ENCODE data around the gene CORO1C.

Gene CORO1C

DNA sequence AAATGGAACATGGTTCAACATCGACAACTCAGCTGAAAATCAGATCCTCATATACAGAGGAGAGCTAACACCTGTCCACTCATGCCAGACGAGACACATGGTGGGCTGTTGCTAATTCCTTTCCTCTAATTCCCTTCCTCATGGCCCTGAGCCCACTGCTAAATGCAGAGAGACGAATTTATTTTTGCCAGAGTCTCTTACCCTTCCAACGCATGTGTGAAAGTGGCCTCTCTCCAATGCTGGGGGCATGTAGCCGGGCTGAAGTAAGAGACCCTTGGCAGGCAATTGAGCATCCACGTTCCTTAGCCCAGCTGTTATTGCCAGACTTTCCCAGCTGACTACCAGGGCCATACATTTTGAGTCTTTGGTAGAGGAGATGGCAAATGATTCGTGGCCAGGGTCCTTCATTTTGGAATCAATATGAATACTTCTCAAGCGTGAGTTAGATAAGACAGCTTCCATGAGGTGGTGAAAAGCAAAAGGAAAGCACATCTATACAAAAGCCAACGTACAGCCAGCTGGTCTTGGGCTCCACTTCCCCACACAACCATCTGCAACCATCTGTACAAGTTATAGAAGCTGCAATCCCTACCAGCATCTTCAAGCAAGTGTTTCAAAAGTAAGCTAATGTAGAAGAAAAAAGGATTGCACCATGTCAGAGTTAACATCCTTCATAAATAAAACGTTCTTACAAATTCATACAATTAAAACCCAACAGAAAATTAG lies 28.6 kb downstream of the CORO1C start:
- Histone ChIP-seq H3K9me3 (ENCODE audit: insufficient read depth, low read depth, low read length) (no peaks in the 10 kb centered on the region), H3K9ac (ENCODE audit: low read depth, low read length) (peak overlapping the region; percentile 2), H3K27me3 (ENCODE audit: insufficient read depth, low read length) (no peaks in the 10 kb centered on the region), H3K4me1 (ENCODE audit: insufficient read depth, low read length) (peaks cover 38% of the 10 kb centered on the region), H3K27ac (ENCODE audit: low read depth, low read length) (peak overlapping the region; percentile 11; the same call in 1 of the 2 replicates), H3K36me3 (ENCODE audit: insufficient read depth, low read length) (peaks cover 32% of the 10 kb centered on the region), H3K4me3 (ENCODE audit: low read length) (no peak overlapping the region)
- WGBS = 89% methylated on average over 9 of the region's 10 CpGs

DNA sequence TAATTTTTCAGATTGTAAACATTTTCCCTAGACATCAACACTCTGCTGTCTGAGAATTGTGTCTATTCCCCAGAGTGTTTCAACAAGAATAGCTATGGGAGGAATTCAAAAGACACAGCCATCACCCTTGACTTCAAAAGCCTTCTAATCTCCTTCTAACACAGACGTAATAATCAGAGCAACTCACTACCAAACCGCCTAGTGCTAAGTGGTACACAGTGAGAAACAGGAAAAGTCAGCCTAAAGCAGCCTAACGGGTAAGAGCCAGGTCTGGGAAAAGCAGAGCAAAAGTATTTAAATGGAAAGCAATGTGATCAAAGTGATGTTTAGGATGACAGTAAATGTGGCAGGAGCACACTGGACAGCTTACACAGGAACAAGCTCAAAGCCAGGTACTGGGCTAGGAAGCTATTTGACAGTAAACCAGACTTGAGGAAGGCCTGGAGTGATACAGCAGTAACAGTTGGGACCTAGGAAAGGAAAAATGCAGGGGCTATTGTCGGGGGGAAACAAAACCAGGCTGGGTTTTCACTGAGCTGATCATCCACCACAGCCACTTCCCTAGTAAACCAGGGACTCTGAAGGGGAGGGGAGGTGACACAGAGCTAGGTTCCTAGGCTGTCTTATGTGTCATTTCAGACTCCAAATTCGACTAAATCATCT lies 29.4 kb downstream of the CORO1C start:
- Histone ChIP-seq H3K27ac (ENCODE audit: low read depth, low read length) (peak overlapping the region; percentile 11; the same call in 1 of the 2 replicates), H3K9ac (ENCODE audit: low read depth, low read length) (peak overlapping the region; percentile 2), H3K4me1 (ENCODE audit: insufficient read depth, low read length) (peaks cover 38% of the 10 kb centered on the region)

DNA sequence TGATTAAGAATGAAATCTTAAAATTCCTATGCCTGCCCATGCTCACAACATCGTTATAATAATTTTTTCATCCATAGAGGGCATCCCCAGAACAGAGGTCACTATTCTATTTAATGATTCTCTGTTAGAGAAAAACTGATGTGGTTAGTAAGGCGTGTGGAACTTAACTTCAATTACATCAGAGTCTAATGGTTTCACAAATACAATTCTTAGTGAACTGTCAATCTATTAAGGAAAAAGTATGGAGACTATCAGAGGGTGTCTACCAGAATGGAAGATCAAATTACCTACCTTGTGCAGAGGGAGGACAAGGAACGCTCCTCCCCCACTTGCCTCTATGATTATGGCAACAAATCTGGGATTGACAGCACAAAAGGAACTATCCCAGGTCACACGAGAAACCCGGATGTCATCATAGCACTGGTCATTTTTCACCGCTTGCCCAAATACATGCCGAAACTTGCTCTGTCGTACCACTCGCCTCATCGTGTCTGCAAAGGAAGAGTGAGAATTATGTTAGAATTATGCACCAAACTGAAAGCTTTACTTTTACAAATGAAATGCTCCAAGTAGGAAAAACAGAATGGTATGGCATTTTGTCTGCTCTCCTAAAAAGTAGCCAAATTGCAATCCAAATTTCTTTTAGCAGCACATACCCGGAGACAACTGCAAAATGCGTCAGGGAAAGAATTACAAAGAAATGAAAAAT lies 30.3 kb downstream of the CORO1C start:
- H3K27ac ChIP-seq (ENCODE audit: low read depth, low read length) = peak overlapping the region; percentile 1; the same call in 1 of the 2 replicates
- no peak overlapping the region for H3K4me3 ChIP-seq (ENCODE audit: low read length)
- H3K4me1 ChIP-seq (ENCODE audit: insufficient read depth, low read length) = peaks cover 38% of the 10 kb centered on the region
- H3K27me3 ChIP-seq (ENCODE audit: insufficient read depth, low read length) = no peaks in the 10 kb centered on the region
- 91% methylated on average over 10 of the region's 12 CpGs for WGBS
- no peaks in the 10 kb centered on the region for H3K9me3 ChIP-seq (ENCODE audit: insufficient read depth, low read depth, low read length)
- H3K9ac ChIP-seq (ENCODE audit: low read depth, low read length) = no peak overlapping the region
- H3K36me3 ChIP-seq (ENCODE audit: insufficient read depth, low read length) = peaks cover 39% of the 10 kb centered on the region

More for the DNA sequence above, 29.4 kb downstream of the CORO1C start:
- no peaks in the 10 kb centered on the region for H3K27me3 ChIP-seq (ENCODE audit: insufficient read depth, low read length)
- H3K9me3 ChIP-seq (ENCODE audit: insufficient read depth, low read depth, low read length) = no peaks in the 10 kb centered on the region
- no peak overlapping the region for H3K4me3 ChIP-seq (ENCODE audit: low read length)
- 63% methylated on average over 5 of the region's 5 CpGs for WGBS
- peaks cover 39% of the 10 kb centered on the region for H3K36me3 ChIP-seq (ENCODE audit: insufficient read depth, low read length)

DNA sequence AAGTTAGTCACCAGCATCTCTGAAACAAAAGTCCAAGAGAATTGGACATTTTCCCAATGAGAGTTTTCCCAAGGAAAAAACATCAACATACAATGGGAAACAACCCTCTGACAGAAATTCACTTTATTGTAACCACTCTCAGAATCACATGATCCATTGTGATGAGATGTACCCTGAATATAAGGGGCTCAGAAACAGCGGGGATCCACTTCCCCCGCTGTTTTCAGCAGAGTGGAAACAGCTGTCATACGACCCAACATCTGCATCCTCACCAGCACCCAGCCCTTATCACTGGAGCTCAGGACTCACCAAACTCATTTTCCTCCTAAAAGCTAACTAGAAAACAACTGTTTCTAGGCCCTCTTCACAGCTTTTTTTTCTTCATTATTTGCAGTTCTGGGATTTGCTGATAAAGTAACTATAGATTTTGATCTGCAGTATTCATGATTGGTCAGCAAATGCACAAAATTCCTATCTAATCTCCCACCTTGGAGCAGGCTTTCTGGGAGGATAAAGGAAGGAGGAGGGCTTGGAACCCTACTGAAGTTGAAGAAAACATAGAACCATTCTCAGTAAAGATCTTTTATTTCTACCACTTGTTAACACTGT lies 31.3 kb downstream of the CORO1C start:
- no peaks in the 10 kb centered on the region for H3K9me3 ChIP-seq (ENCODE audit: insufficient read depth, low read depth, low read length)
- peaks cover 38% of the 10 kb centered on the region for H3K4me1 ChIP-seq (ENCODE audit: insufficient read depth, low read length)
- H3K27ac ChIP-seq (ENCODE audit: low read depth, low read length) = no peak overlapping the region
- H3K9ac ChIP-seq (ENCODE audit: low read depth, low read length) = no peak overlapping the region
- WGBS = 84% methylated on average over 3 of the region's 3 CpGs
- no peaks in the 10 kb centered on the region for H3K27me3 ChIP-seq (ENCODE audit: insufficient read depth, low read length)
- H3K4me3 ChIP-seq (ENCODE audit: low read length) = no peak overlapping the region
- peaks cover 45% of the 10 kb centered on the region for H3K36me3 ChIP-seq (ENCODE audit: insufficient read depth, low read length)

DNA sequence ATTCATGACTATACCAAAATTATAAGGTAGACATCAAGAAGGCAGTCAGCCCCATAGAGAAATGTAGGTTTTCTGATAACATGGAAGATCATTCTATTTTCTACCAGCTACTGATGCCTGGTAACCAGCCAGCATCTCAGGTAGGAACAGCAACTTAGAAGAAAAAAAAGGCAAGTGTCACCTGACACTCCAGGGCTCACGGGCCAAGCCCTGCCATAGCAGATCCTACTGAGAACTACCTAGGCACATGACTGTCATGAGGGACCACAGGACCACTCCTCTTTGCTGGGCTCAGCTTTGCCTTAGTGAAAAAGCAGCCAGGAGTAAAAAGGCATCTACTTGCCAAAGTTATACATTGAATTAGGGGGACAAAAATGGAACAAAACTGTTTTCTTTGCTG lies 33.4 kb downstream of the CORO1C start:
- H3K27ac ChIP-seq (ENCODE audit: low read depth, low read length) = no peak overlapping the region
- peaks cover 50% of the 10 kb centered on the region for H3K36me3 ChIP-seq (ENCODE audit: insufficient read depth, low read length)
- H3K4me3 ChIP-seq (ENCODE audit: low read length) = no peak overlapping the region
- H3K9me3 ChIP-seq (ENCODE audit: insufficient read depth, low read depth, low read length) = no peaks in the 10 kb centered on the region
- H3K27me3 ChIP-seq (ENCODE audit: insufficient read depth, low read length) = no peaks in the 10 kb centered on the region
- H3K9ac ChIP-seq (ENCODE audit: low read depth, low read length) = no peak overlapping the region
- H3K4me1 ChIP-seq (ENCODE audit: insufficient read depth, low read length) = peaks cover 36% of the 10 kb centered on the region
- 81% methylated on average over 1 of the region's 1 CpG for WGBS

DNA sequence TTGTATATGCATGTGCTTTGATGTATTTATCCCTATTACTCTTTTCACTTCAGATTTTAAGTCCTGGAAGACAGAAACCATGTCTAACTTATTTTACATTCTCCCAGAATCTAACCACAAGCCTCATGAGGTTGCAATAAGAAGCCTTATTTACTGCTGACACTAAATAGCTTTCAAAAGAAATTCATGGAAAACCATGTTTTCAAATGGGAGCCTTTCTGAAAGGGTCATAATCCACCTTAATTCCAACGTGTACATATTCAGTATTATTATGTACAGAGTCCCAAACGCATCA lies 34.4 kb downstream of the CORO1C start:
- Histone ChIP-seq H3K9me3 (ENCODE audit: insufficient read depth, low read depth, low read length) (no peaks in the 10 kb centered on the region), H3K27me3 (ENCODE audit: insufficient read depth, low read length) (no peaks in the 10 kb centered on the region), H3K4me1 (ENCODE audit: insufficient read depth, low read length) (peaks cover 32% of the 10 kb centered on the region), H3K9ac (ENCODE audit: low read depth, low read length) (no peak overlapping the region), H3K36me3 (ENCODE audit: insufficient read depth, low read length) (peaks cover 50% of the 10 kb centered on the region), H3K27ac (ENCODE audit: low read depth, low read length) (no peak overlapping the region), H3K4me3 (ENCODE audit: low read length) (no peak overlapping the region)
- WGBS = 86% methylated on average over 2 of the region's 2 CpGs

DNA sequence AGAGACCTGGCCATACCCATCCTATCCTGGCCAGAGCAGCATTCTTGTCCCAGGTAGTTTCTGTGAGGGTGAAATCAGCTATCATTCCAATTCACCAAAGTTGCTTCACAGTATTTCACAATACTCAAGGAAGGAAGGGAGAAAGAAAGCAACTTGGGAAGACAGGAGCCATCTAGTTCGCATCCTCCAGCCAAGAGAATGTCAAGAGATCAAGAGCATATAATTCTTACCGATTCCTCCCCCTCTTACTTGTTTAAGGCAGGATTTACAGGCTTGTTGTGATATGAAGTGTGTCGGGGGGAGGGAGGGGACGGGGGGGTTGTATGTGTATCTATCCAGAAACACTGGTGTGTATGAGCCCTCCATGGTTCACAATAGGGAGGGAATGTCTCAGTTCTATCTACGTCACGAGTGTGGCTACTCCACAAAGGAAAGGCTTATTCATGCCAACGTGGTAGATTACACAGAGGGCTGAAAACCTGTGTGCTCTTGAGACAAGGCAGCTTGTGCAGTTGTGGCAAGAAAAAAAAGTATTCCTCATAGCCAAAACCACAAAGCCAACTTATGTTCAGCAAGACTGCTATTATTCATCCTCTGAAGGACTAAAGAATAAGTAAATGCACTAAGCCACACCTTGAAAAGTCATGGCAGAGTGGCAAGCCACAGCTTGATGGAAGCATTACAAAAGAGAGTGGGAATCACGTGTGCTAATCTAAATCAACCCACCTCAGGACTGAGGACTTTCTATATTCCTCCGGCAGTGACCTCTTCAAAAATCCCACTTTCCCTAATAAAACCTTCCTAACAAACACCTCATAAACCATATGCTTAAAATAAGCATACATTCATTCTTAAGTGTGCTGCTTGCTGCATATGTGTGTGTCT lies 35.0 kb downstream of the CORO1C start:
- Histone ChIP-seq H3K36me3 (ENCODE audit: insufficient read depth, low read length) (peaks cover 50% of the 10 kb centered on the region), H3K9ac (ENCODE audit: low read depth, low read length) (no peak overlapping the region), H3K4me3 (ENCODE audit: low read length) (no peak overlapping the region), H3K9me3 (ENCODE audit: insufficient read depth, low read depth, low read length) (no peaks in the 10 kb centered on the region), H3K4me1 (ENCODE audit: insufficient read depth, low read length) (peaks cover 30% of the 10 kb centered on the region), H3K27me3 (ENCODE audit: insufficient read depth, low read length) (no peaks in the 10 kb centered on the region), H3K27ac (ENCODE audit: low read depth, low read length) (no peak overlapping the region)
- WGBS = 93% methylated on average over 8 of the region's 9 CpGs

DNA sequence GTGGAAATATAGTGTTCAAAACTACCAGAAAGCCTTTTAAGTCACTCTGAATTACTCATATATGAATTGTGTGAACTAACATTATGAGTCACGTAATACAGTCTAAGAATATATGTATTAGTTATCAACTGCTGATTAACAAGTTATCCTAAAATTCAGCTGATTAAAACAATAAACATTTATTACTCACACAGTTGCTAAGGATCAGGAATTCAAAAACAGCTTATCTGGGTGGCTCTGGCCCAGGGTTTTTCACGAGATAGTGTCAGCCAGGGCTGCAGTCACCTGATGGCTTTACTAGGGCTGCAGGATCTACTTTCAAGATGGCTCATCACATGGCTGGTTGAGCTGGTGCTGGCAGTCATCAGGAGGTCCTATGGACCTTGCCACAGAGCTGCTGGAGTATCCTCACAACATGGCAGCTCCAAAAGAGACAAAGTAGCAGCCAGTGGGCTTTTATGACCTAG lies 36.5 kb downstream of the CORO1C start:
- no peak overlapping the region for H3K27ac ChIP-seq (ENCODE audit: low read depth, low read length)
- no peaks in the 10 kb centered on the region for H3K27me3 ChIP-seq (ENCODE audit: insufficient read depth, low read length)
- no peaks in the 10 kb centered on the region for H3K9me3 ChIP-seq (ENCODE audit: insufficient read depth, low read depth, low read length)
- H3K9ac ChIP-seq (ENCODE audit: low read depth, low read length) = no peak overlapping the region
- WGBS = 84% methylated on average over 1 of the region's 2 CpGs
- peaks cover 31% of the 10 kb centered on the region for H3K4me1 ChIP-seq (ENCODE audit: insufficient read depth, low read length)
- no peak overlapping the region for H3K4me3 ChIP-seq (ENCODE audit: low read length)
- H3K36me3 ChIP-seq (ENCODE audit: insufficient read depth, low read length) = peaks cover 37% of the 10 kb centered on the region

DNA sequence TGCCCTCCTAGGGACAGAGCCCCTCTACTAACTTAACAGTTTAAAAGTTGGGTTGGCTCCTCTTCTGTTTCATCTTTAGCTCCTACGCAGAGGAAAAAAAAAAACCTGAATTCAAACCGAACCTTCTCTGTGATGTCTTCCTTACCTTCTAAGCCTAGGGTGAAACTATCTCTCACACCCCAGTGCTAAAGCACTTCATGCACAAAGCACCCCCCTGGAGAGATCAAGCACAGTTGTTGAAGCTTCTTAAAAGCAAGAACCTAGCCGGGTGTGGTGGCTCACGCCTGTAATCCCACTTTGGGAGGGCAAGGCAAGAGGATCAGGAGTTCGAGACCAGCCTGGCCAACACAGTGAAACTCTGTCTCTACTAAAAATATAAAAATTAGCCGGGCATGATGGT lies 37.6 kb downstream of the CORO1C start:
- WGBS = 85% methylated on average over 6 of the region's 6 CpGs
- no peak overlapping the region for H3K9ac ChIP-seq (ENCODE audit: low read depth, low read length)
- H3K4me1 ChIP-seq (ENCODE audit: insufficient read depth, low read length) = peaks cover 38% of the 10 kb centered on the region

DNA sequence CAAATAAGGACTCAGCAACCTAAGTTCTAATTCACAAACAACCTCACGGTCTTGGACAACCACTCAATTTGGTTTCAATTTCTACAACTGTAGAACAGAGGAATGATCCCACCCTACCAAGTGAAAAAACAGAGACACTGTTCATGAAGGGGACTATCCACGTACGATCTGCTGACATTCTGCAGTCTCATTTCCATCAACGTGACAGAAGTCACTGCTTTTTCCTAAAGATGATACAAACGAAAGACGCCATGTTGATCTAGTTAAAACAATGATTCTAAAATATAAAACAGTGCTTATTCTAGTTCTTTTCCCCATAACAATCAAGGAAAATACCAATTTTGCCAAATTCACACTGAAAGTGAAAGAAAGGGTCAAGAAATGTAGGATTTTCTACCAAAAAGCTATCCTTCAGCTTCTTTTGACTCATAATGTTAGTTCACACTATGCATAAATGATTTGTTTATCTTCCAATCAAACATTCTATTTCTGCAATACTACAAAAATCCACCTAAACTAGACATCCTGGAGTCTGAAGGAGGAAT lies 38.1 kb downstream of the CORO1C start:
- Histone ChIP-seq H3K9me3 (ENCODE audit: insufficient read depth, low read depth, low read length) (no peaks in the 10 kb centered on the region), H3K9ac (ENCODE audit: low read depth, low read length) (no peak overlapping the region), H3K27me3 (ENCODE audit: insufficient read depth, low read length) (no peaks in the 10 kb centered on the region), H3K4me3 (ENCODE audit: low read length) (no peak overlapping the region), H3K27ac (ENCODE audit: low read depth, low read length) (peak overlapping the region; percentile 43), H3K4me1 (ENCODE audit: insufficient read depth, low read length) (peaks cover 38% of the 10 kb centered on the region), H3K36me3 (ENCODE audit: insufficient read depth, low read length) (peaks cover 23% of the 10 kb centered on the region)
- 97% methylated on average over 6 of the region's 6 CpGs for WGBS

More for the DNA sequence above, 37.6 kb downstream of the CORO1C start:
- Histone ChIP-seq H3K27me3 (ENCODE audit: insufficient read depth, low read length) (no peaks in the 10 kb centered on the region), H3K9me3 (ENCODE audit: insufficient read depth, low read depth, low read length) (no peaks in the 10 kb centered on the region), H3K27ac (ENCODE audit: low read depth, low read length) (peak overlapping the region; percentile 43), H3K4me3 (ENCODE audit: low read length) (no peak overlapping the region), H3K36me3 (ENCODE audit: insufficient read depth, low read length) (peaks cover 26% of the 10 kb centered on the region)

Data from HUES64 (cell line).